ENCODE data around the gene XPO5. TPM values are rescaled to one million over a fixed set of nuclear protein-coding genes. Genes with fewer than 3 reads are reported as not detected.

The XPO5 gene
- total and polyA plus RNA-seq, 9 of the 15 experiments (the other 6 are each of a cell fraction or from before 2014, with no cell fraction given), result 36.0 to 170 (median 99.1) TPM

GRCh38 chr6:43517505-43518357 lies 58.1 kb downstream of the XPO5 start:
- Histone ChIP-seq H2AFZ (ENCODE audit: low read depth, low read length) (peak overlapping the region; percentile 87), H3K4me1 (replicated peaks in 1 of 2; ENCODE audit: control insufficient read depth in 2 of 2, insufficient read depth in 2 of 2, low read length in 2 of 2) (peaks cover 10 to 19% of the 10 kb centered on the region in 2 experiments; a peak in 3 of 5 replicates), H3K4me2 (ENCODE audit: insufficient read depth, low read length) (peak overlapping the region; percentile 99), H4K20me1 (replicated peaks; ENCODE audit: control insufficient read depth, insufficient read depth, low read length) (peaks cover 10% of the 10 kb centered on the region; the same call in 1 of the 2 replicates), H3K36me3 (ENCODE audit: control insufficient read depth, insufficient read depth, low read length) (peaks cover 82% of the 10 kb centered on the region), H3K4me3 (peak overlapping the region; percentile 80), H3K27ac (ENCODE audit: extremely low read depth, low read depth, low read length) (peak overlapping the region; percentile 91), H3K9me3 (replicated peaks; ENCODE audit: control insufficient read depth, insufficient read depth, low read depth, low read length) (no peaks in the 10 kb centered on the region), H3K79me2 (ENCODE audit: control insufficient read depth, insufficient read depth, low read length) (peaks cover 57% of the 10 kb centered on the region), H3K9me1 (ENCODE audit: control insufficient read depth, insufficient read depth, low read length) (peaks cover 3% of the 10 kb centered on the region), H3K9ac (ENCODE audit: insufficient read depth in 1 of 2, low read depth in 2 of 2, low read length in 2 of 2) (peak overlapping the region; percentile 95 to 99), H3K27me3 (ENCODE audit: control insufficient read depth in 2 of 2, insufficient read depth in 2 of 2, low read length in 2 of 2) (no peaks in the 10 kb centered on the region)
- POLR2A ChIA-PET, result interaction anchor here (0.5 to 7.1 kb wide), 9 partner anchors 10 to 496 kb away, joined by 3 to 89 read pairs (median 4); partner anchors contain the start of genes GTPBP2 and RRP36
- no TSS peak for BruUV-seq (replicated peaks)
- intact Hi-C loops (cut with micrococcal nuclease) (no loop called here), in situ Hi-C loops (cut with MboI) (no loop called here)
- CTCF ChIA-PET (ENCODE audit: low intra/inter-chr PET ratio), result no interaction called here
- ATAC-seq, result peak; percentile 50
- DNase-seq (ENCODE audit: extremely low read depth in 1 of 4, low spot score in 3 of 4), result peak in 1 of 4 experiments; percentile 52
- FAIRE-seq, result peak; percentile 72
- WGBS (ENCODE audit: insufficient coverage, low coverage, missing lambda C conversion rate), result under 1% methylated on average over 10 of the region's 10 CpGs
- TF ChIP-seq E2F1 (CRISPR knock-in tag; IDR thresholded peaks at IDR 0.05) (peak; percentile 74; the same call in 1 of the 2 replicates), KDM1A (IDR thresholded peaks at IDR 0.05) (peak in 1 of 2 experiments; percentile 45; a peak in 1 of 4 replicates), ZNF133 (CRISPR knock-in tag; IDR thresholded peaks at IDR 0.05) (no peak), CSDE1 (IDR thresholded peaks at IDR 0.05) (0 out of 4 replicates have a peak, but pooled peaks of 1 of the 2 experiments have one; percentile 16), BDP1 (IDR thresholded peaks at IDR 0.05; ENCODE audit: insufficient read depth, insufficient read length) (no peak), STAT6 (CRISPR knock-in tag; IDR thresholded peaks at IDR 0.05) (peak; percentile 51; the same call in 1 of the 2 replicates), CREB5 (CRISPR knock-in tag; IDR thresholded peaks at IDR 0.05) (peak; percentile 49; the same call in 1 of the 2 replicates), MIER1 (IDR thresholded peaks at IDR 0.05; ENCODE audit: low read depth) (0 out of 2 replicates have a peak, but pooled peaks have one; percentile 19), MAZ (CRISPR knock-in tag; conservative IDR thresholded peaks at IDR 0.05 in 1 of 2, IDR thresholded peaks at IDR 0.05 in 1 of 2) (0 out of 4 replicates have a peak, but pooled peaks of 1 of the 2 experiments have one; percentile 11), SP1 (CRISPR knock-in tag; IDR thresholded peaks at IDR 0.05) (0 out of 2 replicates have a peak, but pooled peaks have one; percentile 6), ZNF518B (CRISPR knock-in tag; IDR thresholded peaks at IDR 0.05) (no peak)
